BJ (cell line): ENCODE results near the gene HS1BP3. TPM values are rescaled to one million over a fixed set of nuclear protein-coding genes. Genes with fewer than 3 reads are reported as not detected.

ENCODE experiments used
- CTCF ChIA-PET: fragments of 350-600 bp; formaldehyde crosslinking; extraction: SDS; loops from one replicate; lab custom pipeline; 2021; ENCODE audit warnings: antibody characterized with exemption, inconsistent platforms; lab: Yijun Ruan, JAX
- POLR2A ChIA-PET: fragments of 300-600 bp; sonication (Branson Sonifier 250); formaldehyde crosslinking; extraction: SDS; loops from one replicate; lab custom pipeline; 2021; ENCODE audit warnings: antibody characterized with exemption; lab: Charles Lee
- DNase-seq: peaks from one replicate; pipeline ENCODE4 v3.0.0-alpha.2; 2011; ENCODE audit warnings: low read depth
- H3K27me3 ChIP-seq: 2 replicates; pipeline ENCODE4 v1.6.0; 2011; ENCODE audit warnings: low read length; ENCODE audit not compliant: control insufficient read depth, insufficient read depth
- H3K36me3 ChIP-seq: 2 replicates; pipeline ENCODE4 v1.5.1; 2011; ENCODE audit warnings: low read length; ENCODE audit not compliant: control insufficient read depth, insufficient read depth
- H3K4me3 ChIP-seq: 2 replicates; pipeline ENCODE4 v1.5.1; 2011; ENCODE audit warnings: low read depth, mild to moderate bottlenecking, control low read depth, low read length
- polyA plus RNA-seq: library from polyadenylated mRNA; depleted of rRNA; stranded (reverse); fragments of >200 nt; gene quantifications from 2 replicates; pipeline ENCODE4 v1.2.3, GENCODE V29; 2011
- TF ChIP-seq, protein P1 (sequence below): IDR thresholded peaks from 2 replicates; pipeline ENCODE4 v1.5.1; 2011; ENCODE audit warnings: low read depth, mild to moderate bottlenecking, control low read depth, inconsistent platforms, low read length, moderate library complexity; ENCODE audit not compliant: insufficient read depth

The HS1BP3 gene
- polyA plus RNA-seq, 1 experiment = 13.6 TPM

DNA sequence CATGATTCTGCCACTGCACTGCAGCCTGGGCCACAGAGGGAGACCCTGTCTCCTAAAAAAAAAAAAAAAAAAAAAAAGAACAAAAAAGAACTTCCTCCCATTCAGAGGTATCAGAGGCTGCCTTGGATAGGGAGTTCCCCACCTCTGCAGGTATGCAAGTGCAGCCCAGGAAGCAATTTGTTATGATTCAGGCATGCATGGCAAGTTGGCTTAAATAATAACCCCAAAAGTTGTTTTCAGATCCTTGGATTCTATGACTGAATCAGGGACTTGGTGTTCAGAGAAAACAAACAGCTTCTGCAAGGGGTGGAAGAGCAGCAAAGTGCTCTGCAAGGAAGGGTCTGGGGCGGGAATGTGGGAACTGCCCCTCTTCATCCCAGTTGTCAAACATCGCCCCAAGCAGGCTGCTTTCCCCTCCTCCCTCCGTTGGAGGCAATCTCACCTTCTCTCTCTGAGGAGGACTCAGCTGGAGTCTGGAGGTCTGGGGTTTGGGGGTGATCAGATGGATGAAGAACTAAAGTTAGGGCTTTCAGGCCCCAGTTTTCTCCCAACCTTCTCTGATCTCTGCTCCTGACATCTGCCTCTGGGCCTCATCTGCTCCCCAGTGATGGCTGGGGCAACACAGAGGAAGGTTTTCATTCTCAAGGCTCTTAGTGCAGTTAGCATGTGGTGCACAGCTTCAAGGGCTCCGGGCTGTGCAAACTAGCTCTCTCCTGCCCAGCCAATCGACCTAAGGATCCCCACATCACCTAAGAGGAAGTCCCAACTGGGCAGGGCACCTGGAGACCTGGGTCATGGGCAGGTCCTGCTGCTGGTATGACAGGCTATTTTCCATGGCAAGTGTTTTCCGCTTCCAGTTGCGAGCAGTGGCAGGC is 12.5 kb upstream of the HS1BP3 start:
- no peaks in the 10 kb centered on the region for H3K36me3 ChIP-seq
- TF ChIP-seq, protein P1, sequence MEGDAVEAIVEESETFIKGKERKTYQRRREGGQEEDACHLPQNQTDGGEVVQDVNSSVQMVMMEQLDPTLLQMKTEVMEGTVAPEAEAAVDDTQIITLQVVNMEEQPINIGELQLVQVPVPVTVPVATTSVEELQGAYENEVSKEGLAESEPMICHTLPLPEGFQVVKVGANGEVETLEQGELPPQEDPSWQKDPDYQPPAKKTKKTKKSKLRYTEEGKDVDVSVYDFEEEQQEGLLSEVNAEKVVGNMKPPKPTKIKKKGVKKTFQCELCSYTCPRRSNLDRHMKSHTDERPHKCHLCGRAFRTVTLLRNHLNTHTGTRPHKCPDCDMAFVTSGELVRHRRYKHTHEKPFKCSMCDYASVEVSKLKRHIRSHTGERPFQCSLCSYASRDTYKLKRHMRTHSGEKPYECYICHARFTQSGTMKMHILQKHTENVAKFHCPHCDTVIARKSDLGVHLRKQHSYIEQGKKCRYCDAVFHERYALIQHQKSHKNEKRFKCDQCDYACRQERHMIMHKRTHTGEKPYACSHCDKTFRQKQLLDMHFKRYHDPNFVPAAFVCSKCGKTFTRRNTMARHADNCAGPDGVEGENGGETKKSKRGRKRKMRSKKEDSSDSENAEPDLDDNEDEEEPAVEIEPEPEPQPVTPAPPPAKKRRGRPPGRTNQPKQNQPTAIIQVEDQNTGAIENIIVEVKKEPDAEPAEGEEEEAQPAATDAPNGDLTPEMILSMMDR = no peak
- ChIA-PET POLR2A (no interaction called here), CTCF (interaction anchor here (0.9 to 11.3 kb wide), 5 partner anchors 11 to 454 kb away, joined by 3 to 221 read pairs (median 123); partner anchors contain the start of gene HS1BP3)
- no peak for DNase-seq
- peaks cover 40% of the 10 kb centered on the region for H3K27me3 ChIP-seq
- H3K4me3 ChIP-seq = no peak overlapping the region

DNA sequence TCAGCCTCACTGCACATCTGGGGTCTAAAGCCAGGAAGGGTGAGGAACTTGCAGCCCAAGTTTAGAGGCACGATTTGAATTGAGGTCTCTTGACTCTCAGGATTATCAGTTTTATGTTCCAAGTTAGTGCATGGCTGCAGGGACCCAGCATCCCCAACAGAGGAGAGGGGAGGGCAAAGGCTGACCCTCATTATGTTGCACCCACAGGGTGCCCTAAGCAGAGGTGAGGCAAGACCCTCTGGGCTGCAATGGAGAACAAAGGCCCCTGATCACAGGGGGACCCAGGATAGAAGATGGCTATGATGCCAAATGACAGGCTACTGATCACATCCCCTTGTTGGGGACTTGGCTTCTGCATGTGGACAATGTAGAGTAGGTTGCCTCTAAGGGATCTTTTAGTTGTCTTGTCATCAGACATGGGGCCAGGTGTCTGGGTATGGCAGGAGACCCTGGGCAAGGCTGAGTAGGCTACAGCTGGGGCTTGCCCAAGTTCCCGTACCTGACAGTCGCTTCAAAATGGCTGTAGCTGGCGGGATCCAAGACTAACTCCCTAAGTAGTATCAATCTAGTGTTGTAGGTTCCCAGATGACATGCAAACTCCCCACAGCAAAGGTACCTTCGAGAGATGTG is 11.5 kb upstream of the HS1BP3 start:
- peaks cover 35% of the 10 kb centered on the region for H3K27me3 ChIP-seq
- CTCF ChIA-PET = interaction anchor here (0.6 to 11.3 kb wide), 29 partner anchors 10 to 456 kb away, joined by 3 to 221 read pairs (median 6); partner anchors contain the start of gene HS1BP3
- no peak overlapping the region for H3K4me3 ChIP-seq
- DNase-seq = no peak
- H3K36me3 ChIP-seq = no peaks in the 10 kb centered on the region
- POLR2A ChIA-PET = no interaction called here
- TF ChIP-seq, protein P1 = no peak

DNA sequence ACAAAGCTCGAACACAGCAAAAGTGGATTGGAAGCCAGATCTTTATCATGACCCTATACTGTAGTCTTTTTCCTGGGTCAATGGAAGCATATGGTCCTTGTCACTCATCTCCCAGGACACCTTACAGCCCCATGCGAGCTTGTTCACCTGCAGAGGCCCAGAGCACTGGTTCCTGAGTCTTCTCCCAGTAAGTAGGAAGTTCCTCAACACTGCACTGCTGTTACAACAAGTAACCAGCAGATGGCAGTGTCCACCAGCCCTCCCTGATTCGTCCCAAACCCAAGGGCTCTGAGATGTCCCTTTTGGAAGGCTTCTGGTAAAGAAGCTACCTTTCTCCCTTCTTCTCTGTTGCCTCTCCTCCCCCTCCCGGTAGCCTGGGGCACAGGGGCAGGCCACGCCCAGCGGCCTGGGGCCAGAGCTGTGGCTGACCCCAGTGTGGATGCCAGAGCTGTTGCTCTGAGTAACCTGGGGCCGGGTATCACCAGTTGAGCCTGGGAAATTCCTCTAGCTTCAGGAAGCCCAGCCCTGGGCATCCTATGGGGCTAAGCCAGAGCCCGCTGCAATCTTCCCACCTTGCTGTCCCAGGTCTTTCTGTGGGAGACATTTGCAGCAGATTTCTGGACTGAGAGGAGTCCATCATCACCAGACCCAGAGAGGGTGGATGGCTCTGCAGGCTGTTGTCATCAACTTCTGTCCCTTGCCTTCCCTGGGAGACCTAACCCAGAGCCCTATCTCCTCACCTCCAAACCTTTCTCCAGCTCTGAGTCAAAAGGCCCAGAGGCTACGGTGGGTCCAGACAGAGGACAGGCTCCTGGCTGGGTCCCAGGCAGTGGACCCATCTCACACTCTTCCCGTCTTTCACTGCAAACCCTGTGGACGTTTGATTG is 10.8 kb upstream of the HS1BP3 start:
- no peak for DNase-seq
- H3K27me3 ChIP-seq = peaks cover 35% of the 10 kb centered on the region
- no peak overlapping the region for H3K4me3 ChIP-seq
- H3K36me3 ChIP-seq = no peaks in the 10 kb centered on the region
- CTCF ChIA-PET = interaction anchor here (0.6 to 11.3 kb wide), 55 partner anchors 9 to 900 kb away, joined by 3 to 221 read pairs (median 4); partner anchors contain the start of genes HS1BP3 and LDAH
- POLR2A ChIA-PET = no interaction called here
- TF ChIP-seq, protein P1 = peak; percentile 96

DNA sequence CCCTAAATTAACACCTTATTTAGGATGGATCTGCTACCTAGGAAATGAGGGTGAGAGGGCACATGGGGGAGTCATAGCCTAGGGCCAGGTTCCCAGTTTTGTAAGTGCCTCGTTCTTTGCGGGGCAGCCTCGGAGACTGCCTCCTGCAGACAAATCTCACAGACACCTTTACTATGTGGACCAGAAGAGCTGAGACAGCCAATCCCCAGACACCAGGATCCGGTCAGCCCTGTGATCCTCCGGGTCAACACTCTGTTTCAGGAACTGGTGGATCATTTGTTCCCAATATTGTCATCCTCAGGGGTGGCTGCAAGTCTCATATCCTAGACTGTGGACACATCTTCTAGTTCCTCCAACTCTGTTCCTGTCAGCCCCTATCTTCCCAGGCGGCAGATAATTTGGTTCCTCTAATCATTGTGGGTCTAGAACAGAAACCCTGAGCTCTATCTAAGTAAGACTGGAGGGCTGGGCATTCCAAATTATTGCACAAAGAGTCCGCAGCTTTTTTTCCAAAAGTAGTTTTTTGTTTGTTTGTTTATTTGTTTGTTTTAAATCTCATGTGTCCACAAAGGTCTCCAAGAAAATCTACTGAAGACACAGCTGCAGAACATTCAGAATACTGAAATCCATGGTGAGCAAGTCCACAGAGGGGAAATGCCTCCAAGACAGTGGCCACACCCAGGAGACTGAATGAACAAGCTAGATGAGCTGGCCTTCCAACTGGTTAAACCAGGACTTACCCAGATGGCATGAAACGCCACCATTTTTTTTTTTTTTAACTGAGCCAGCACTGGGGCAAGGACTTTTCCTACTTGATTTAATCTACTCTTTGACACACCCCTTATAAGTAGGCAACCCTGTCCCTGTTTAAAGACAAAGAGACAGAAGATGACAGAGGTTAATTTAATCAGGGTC is 9.9 kb upstream of the HS1BP3 start:
- TF ChIP-seq, protein P1 = no peak
- no peak for DNase-seq
- Histone ChIP-seq H3K36me3 (no peaks in the 10 kb centered on the region), H3K4me3 (no peak overlapping the region), H3K27me3 (peaks cover 32% of the 10 kb centered on the region)
- CTCF ChIA-PET = interaction anchor here (0.6 to 11.3 kb wide), 43 partner anchors 9 to 901 kb away, joined by 3 to 221 read pairs (median 6); partner anchors contain the start of genes HS1BP3 and LDAH
- POLR2A ChIA-PET = no interaction called here
